Inferior parietal cortex (tissue), 1 donor: ENCODE measurements around the gene SMPD2.
A peak's percentile ranks its signal among the peaks of the same experiment; 100 is the strongest.
"Not testable (repeated sequence)": the region's sequence is repeated elsewhere in the genome, so short reads cannot be mapped to it uniquely, and the experiment has no call there.

ENCODE experiments used
- DNase-seq: peaks from one replicate; pipeline ENCODE4 v3.0.0-alpha.2; 2016; ENCODE audit errors: extremely low spot score

Gene SMPD2

GRCh38 chr6:109460161-109460829 lies 19.8 kb downstream of the SMPD2 start:
- no peak for DNase-seq

- not testable (repeated sequence) for DNase-seq
These were observed 20.7 kb downstream of the SMPD2 start for GRCh38 chr6:109461205-109461604.

- no peak for DNase-seq
These were observed 21.4 kb downstream of the SMPD2 start for GRCh38 chr6:109461733-109462526.

- peak; percentile 66 for DNase-seq
These were observed 25.2 kb downstream of the SMPD2 start for GRCh38 chr6:109465772-109466171.

GRCh38 chr6:109466212-109466923 lies 25.8 kb downstream of the SMPD2 start:
- no peak for DNase-seq

GRCh38 chr6:109467696-109468095 lies 27.2 kb downstream of the SMPD2 start:
- no peak for DNase-seq

GRCh38 chr6:109469591-109470189 lies 29.2 kb downstream of the SMPD2 start:
- DNase-seq = no peak

- no peak for DNase-seq
These were observed 30.7 kb downstream of the SMPD2 start for GRCh38 chr6:109471105-109471810.

- DNase-seq = no peak
These were observed 31.8 kb downstream of the SMPD2 start for GRCh38 chr6:109472132-109472995.

GRCh38 chr6:109473120-109473519 lies 32.6 kb downstream of the SMPD2 start:
- DNase-seq = no peak

- no peak for DNase-seq
These were observed 34.5 kb downstream of the SMPD2 start for GRCh38 chr6:109474995-109475394.

- DNase-seq = no peak
These were observed 35.1 kb downstream of the SMPD2 start for GRCh38 chr6:109475625-109476024.

GRCh38 chr6:109477184-109477583 lies 36.7 kb downstream of the SMPD2 start:
- no peak for DNase-seq

GRCh38 chr6:109477725-109478124 lies 37.2 kb downstream of the SMPD2 start:
- DNase-seq = no peak

- DNase-seq = no peak
These were observed 37.8 kb downstream of the SMPD2 start for GRCh38 chr6:109478222-109478805.

GRCh38 chr6:109478841-109479624 lies 38.5 kb downstream of the SMPD2 start:
- DNase-seq = no peak

- no peak for DNase-seq
These were observed 40.5 kb downstream of the SMPD2 start for GRCh38 chr6:109480993-109481480.

GRCh38 chr6:109482905-109483734 lies 42.6 kb downstream of the SMPD2 start, which contains the start of gene ZBTB24:
Gene ZBTB24, minus strand, starts transcription at chr6:109483219. Its CDS starts 1,193 bp downstream, at chr6:109482026.
- peak; percentile 83 for DNase-seq
